ACC112 (cell line): ENCODE data around the gene CDK15.
A peak's percentile ranks its signal among the peaks of the same experiment; 100 is the strongest.

ENCODE experiments used
- H2AFZ ChIP-seq: fragments of 200-600 bp; sonication (generic); one replicate; pipeline ENCODE4 v1.6.0; 2017; ENCODE audit warnings: antibody characterized with exemption, low read length; ENCODE audit not compliant: unreplicated experiment
- H3K27ac ChIP-seq: fragments of 200-600 bp; sonication (generic); 2 replicates; pipeline ENCODE4 v1.5.1; 2014; ENCODE audit warnings: low read depth, mild to moderate bottlenecking, antibody characterized with exemption, low read length, moderate library complexity
- H3K27me3 ChIP-seq: fragments of 200-600 bp; sonication (generic); 2 replicates; pipeline ENCODE4 v1.6.1; 2014; ENCODE audit warnings: mild to moderate bottlenecking, antibody characterized with exemption, low read length, moderate library complexity, mixed read lengths; ENCODE audit not compliant: insufficient read depth
- H3K36me3 ChIP-seq: fragments of 200-600 bp; sonication (generic); 2 replicates; pipeline ENCODE4 v1.6.1; 2016; ENCODE audit warnings: mild to moderate bottlenecking, antibody characterized with exemption, low read length, moderate library complexity, mixed read lengths; ENCODE audit not compliant: insufficient read depth
- H3K4me1 ChIP-seq: fragments of 200-600 bp; sonication (generic); one replicate; pipeline ENCODE4 v1.6.1; 2016; ENCODE audit warnings: low read length, mixed read lengths; ENCODE audit not compliant: insufficient read depth, unreplicated experiment, control insufficient read depth
- H3K4me3 ChIP-seq: fragments of 200-600 bp; sonication (generic); 2 replicates; pipeline ENCODE4 v1.5.1; 2014; ENCODE audit warnings: mild to moderate bottlenecking, low read depth, low read length
- H3K79me2 ChIP-seq: fragments of 200-600 bp; sonication (generic); one replicate; pipeline ENCODE4 v1.6.0; 2016; ENCODE audit warnings: low read length; ENCODE audit not compliant: control insufficient read depth, unreplicated experiment, insufficient read depth

CDK15 gene

GRCh38 chr2:201775326-201775725 is 31.0 kb upstream of the CDK15 start:
- Histone ChIP-seq H2AFZ (no peak overlapping the region), H3K4me3 (no peak overlapping the region), H3K27me3 (no peaks in the 10 kb centered on the region), H3K36me3 (no peaks in the 10 kb centered on the region), H3K4me1 (peaks cover 40% of the 10 kb centered on the region), H3K79me2 (peaks cover 88% of the 10 kb centered on the region), H3K27ac (no peak overlapping the region)

- Histone ChIP-seq H3K36me3 (no peaks in the 10 kb centered on the region), H3K79me2 (peaks cover 78% of the 10 kb centered on the region), H3K27ac (no peak overlapping the region), H3K4me1 (peaks cover 40% of the 10 kb centered on the region), H3K27me3 (no peaks in the 10 kb centered on the region), H2AFZ (no peak overlapping the region), H3K4me3 (no peak overlapping the region)
Measured at GRCh38 chr2:201777043-201777442, 29.3 kb upstream of the CDK15 start.

DNA sequence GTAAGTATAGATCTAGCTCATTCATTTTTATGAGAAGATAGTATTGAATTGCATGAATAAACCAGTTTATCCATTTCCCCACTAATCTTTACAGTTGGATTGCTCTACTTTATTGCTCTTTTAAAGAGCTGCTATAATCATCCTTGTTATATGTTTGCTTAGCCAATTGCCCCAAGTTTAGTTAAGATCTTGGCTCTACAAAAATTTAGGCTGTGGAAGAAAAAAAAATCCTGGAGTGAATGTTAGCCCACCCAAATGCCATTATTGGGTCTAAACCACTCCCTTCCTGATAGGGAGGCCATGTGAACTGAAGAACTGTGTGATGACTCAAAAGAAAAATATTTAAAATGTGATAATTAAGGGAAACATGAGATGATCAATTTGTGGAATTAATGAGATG is 28.5 kb upstream of the CDK15 start:
- no peaks in the 10 kb centered on the region for H3K36me3 ChIP-seq
- no peaks in the 10 kb centered on the region for H3K27me3 ChIP-seq
- H3K79me2 ChIP-seq = peaks cover 77% of the 10 kb centered on the region
- peaks cover 40% of the 10 kb centered on the region for H3K4me1 ChIP-seq
- no peak overlapping the region for H3K27ac ChIP-seq
- no peak overlapping the region for H2AFZ ChIP-seq
- H3K4me3 ChIP-seq = peak overlapping the region; percentile 92

DNA sequence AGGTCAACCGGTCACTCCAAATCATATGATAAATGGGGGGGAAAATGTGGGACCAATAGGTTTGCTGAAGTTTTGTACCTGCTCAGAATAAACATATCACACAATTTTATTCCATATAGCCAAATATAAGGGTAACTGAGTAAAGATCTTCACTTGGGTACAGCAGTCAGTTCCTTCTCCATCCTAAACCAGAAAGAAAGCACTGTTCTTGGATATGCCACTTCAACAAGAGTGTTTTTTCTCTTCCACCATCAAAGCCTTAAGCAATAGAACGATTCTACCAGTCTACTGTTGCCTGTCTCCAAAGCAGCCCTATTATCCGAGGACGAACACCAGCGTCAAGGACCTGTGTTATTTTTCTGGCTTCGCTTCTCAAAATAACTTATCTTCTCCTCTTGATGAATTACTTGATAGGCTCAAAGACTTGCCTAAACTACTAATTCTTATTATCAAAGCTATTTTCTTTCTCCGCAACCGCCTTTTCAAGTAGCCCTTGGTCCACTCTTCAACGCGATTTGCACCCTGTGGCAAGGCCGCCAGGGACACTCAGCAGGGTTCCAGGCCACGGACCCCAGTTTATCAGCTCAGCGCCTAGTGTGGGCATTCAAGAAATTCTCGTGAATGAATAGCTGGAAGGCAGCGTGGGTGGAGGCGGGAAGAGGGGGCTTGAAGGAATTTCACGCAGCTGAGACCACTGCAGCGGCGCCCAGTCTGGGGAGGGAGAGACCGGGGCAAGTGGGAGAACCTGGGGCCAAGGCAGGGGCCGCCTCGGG is 26.2 kb upstream of the CDK15 start:
- H3K4me3 ChIP-seq = peak overlapping the region; percentile 92
- H3K4me1 ChIP-seq = peaks cover 33% of the 10 kb centered on the region
- H2AFZ ChIP-seq = peak overlapping the region; percentile 91
- H3K27me3 ChIP-seq = no peaks in the 10 kb centered on the region
- peaks cover 56% of the 10 kb centered on the region for H3K79me2 ChIP-seq
- H3K36me3 ChIP-seq = no peaks in the 10 kb centered on the region
- H3K27ac ChIP-seq = peak overlapping the region; percentile 64

DNA sequence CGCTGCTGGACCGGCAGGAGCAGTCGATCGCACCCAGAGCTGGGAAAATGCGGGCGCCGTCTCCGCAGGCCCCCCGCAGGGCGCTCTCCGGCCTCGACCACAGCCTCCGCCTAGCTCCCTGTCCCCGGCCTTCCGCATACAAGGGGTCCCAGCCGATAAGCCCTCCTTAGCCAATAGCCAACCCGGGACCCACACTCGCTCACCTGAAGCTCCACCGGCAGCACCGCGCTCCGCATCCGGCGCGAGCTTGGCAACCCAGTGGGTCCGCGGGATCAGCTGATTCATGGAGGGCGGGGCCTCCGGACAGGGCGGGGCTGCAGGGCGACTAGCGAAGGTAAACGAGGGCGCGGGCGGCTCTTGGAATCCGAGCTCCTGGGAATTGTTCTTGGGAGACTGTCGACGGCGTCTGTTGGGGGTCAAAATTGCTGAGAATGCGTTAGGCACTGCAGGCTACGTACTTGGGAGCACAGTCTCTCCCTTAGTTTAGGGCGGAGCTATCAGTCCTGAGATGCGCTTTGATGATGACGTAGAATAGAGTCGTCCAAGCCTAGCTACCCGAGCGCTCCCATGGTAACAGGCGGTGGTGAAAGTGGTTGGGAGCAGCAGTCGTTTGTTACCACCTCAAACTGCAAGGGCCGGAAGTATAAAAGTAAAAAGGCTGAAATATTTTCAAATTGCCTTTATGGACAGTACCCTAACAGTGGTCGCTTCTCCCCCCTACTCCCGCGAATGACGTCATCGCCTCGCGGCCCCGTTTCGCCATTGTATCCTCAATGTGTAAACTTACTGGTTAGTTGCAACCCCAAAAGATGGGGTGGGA is 25.5 kb upstream of the CDK15 start, which contains the start of gene ALS2:
ALS2 (minus strand) TSS at position 260 of the 820 bp plus-strand sequence. CDS start 12,048 bp downstream, outside the sequence.
- Histone ChIP-seq H3K27ac (peak within 1 kb of the TSS; percentile 64), H3K4me1 (peaks cover 31% of the 10 kb centered on the region), H3K36me3 (no peaks in the 10 kb centered on the region), H3K27me3 (no peaks in the 10 kb centered on the region), H3K4me3 (peak within 1 kb of the TSS; percentile 92), H3K79me2 (peaks cover 48% of the 10 kb centered on the region), H2AFZ (peak within 1 kb of the TSS; percentile 91)

DNA sequence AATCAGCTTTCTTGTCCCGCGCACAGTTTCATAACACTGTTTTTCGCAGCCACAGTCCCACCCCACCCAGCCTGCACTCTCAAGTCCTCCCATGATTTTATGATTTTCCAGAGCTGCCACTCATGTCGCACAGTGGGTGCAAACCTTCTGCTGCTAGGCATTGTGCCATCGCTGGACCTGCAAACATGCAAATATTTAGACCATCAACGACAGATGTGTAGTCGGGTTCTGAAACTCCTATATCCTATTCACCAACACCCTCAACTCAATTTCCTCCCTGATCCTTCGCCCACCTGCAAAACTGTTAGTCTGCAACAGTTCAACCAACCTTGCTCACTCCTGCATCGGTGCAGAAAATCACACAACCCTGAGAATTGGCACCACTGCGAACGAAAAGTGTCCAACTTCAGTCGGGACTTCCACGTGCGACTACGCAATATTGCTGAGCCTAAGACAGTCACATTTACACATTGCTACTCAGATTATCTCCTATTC is 24.7 kb upstream of the CDK15 start:
- Histone ChIP-seq H3K79me2 (peaks cover 41% of the 10 kb centered on the region), H3K27ac (peak overlapping the region; percentile 64; the same call in 1 of the 2 replicates), H3K27me3 (no peaks in the 10 kb centered on the region), H3K36me3 (no peaks in the 10 kb centered on the region), H3K4me3 (peak overlapping the region; percentile 92), H3K4me1 (peaks cover 34% of the 10 kb centered on the region), H2AFZ (peak overlapping the region; percentile 91)

GRCh38 chr2:201784563-201784962 is 21.8 kb upstream of the CDK15 start:
- H3K27ac ChIP-seq = no peak overlapping the region
- H3K79me2 ChIP-seq = peaks cover 11% of the 10 kb centered on the region
- H3K4me1 ChIP-seq = peaks cover 9% of the 10 kb centered on the region
- H3K27me3 ChIP-seq = no peaks in the 10 kb centered on the region
- H3K4me3 ChIP-seq = no peak overlapping the region
- H2AFZ ChIP-seq = no peak overlapping the region
- H3K36me3 ChIP-seq = no peaks in the 10 kb centered on the region

DNA sequence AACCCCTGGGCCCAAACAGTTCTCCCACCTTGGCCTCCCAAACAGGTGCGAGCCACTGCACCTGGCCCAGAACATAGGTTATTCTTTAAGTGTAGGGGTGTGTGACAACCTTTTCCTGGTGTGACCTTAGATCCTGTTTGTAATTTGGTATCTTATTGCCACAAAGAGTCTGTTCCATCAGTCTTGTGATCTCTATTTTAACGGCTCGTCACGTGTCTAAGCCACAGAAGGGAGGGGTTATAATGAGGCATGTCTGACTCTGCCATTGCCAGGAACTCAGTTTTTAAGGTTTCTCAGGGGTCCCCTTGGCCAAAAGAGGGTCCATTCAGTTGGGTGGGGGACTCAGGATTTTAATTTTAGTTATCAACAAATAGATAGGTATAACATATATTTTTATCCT is 21.2 kb upstream of the CDK15 start:
- no peak overlapping the region for H3K4me3 ChIP-seq
- H3K36me3 ChIP-seq = no peaks in the 10 kb centered on the region
- H2AFZ ChIP-seq = no peak overlapping the region
- H3K27me3 ChIP-seq = no peaks in the 10 kb centered on the region
- peaks cover 6% of the 10 kb centered on the region for H3K79me2 ChIP-seq
- H3K27ac ChIP-seq = no peak overlapping the region
- peaks cover 9% of the 10 kb centered on the region for H3K4me1 ChIP-seq

- no peaks in the 10 kb centered on the region for H3K36me3 ChIP-seq
- H3K27me3 ChIP-seq = no peaks in the 10 kb centered on the region
- no peaks in the 10 kb centered on the region for H3K79me2 ChIP-seq
- no peak overlapping the region for H3K27ac ChIP-seq
- peaks cover 9% of the 10 kb centered on the region for H3K4me1 ChIP-seq
- no peak overlapping the region for H2AFZ ChIP-seq
- no peak overlapping the region for H3K4me3 ChIP-seq
Measured at GRCh38 chr2:201786471-201786870, 19.9 kb upstream of the CDK15 start.

- no peak overlapping the region for H3K27ac ChIP-seq
- no peaks in the 10 kb centered on the region for H3K27me3 ChIP-seq
- peaks cover 9% of the 10 kb centered on the region for H3K4me1 ChIP-seq
- no peaks in the 10 kb centered on the region for H3K79me2 ChIP-seq
- no peaks in the 10 kb centered on the region for H3K36me3 ChIP-seq
- no peak overlapping the region for H2AFZ ChIP-seq
- no peak overlapping the region for H3K4me3 ChIP-seq
Measured at GRCh38 chr2:201788371-201788770, 18.0 kb upstream of the CDK15 start.
